CD4-positive, alpha-beta T cell treated with Interleukin-15 for 1 hour (primary cell): ENCODE results near the gene APOC3.

Experiments used
- DNase-seq: peaks from one replicate; pipeline ENCODE4 v3.0.0-alpha.2; 2020

Gene APOC3

DNA sequence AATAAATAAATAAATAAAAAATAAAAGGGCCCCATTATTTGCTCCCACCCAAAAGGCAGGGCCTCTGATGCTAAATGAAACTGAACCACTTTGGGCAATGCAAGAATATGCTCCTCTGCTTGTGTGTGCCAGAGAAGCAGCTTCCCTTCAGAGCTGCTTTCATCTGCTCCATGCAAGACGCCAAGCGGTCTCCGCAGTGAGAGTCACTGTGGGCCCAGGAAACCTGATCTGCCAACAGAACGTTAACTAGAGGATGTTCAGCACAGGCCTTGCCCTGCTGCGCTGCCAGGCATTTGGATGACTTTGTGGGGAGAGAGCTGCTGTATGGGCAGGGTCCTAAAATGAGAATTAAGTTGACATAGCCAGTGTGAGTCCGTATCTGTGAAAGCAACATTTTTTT lies 51.4 kb downstream of the APOC3 start:
- no peak for DNase-seq

DNA sequence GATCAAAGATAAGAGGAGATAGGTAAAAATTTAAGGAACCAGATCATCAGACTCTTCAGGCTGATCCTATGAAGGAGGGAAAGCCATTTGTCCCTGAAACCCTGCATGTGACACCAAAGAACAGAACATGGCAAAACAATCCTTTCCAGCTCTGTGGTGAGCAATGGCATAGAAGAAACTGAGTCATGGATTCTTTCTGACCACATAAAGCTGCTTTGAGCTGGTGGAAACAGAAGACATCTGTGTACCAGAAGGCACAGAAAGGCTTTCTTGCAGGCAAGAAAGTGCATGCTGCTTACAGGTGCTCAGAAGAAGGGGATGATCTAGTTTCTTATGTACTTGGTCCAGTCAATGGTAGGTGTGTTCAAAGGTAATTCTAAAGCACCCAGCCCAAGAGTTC lies 52.7 kb downstream of the APOC3 start:
- no peak for DNase-seq
